Tibial artery (tissue), 4 donors: ENCODE results near the gene ADCK1.

Source experiments
- DNase-seq, 2 donors: peaks; one replicate each; pipeline ENCODE4 v3.0.0-alpha.2; 2019
- H3K27ac ChIP-seq, 2 donors: fragments of 200-600 bp; sonication (generic) in 1 of 2; 1 replicate in 1 of 2; 2 replicates in 1 of 2; pipeline ENCODE4 v1.5.1; 2018 to 2019; ENCODE audit warnings: mild to moderate bottlenecking in 1 of 2
- H3K27me3 ChIP-seq, 2 donors: fragments of 200-600 bp; sonication (generic) in 1 of 2; one replicate each; pipeline versions ENCODE4 v1.5.1 to v1.6.0; 2016 to 2019
- H3K36me3 ChIP-seq, 3 donors: fragments of 200-600 bp; sonication (generic) in 2 of 3; one replicate each; pipeline ENCODE4 v1.5.1; 2016 to 2019; ENCODE audit warnings: mild to moderate bottlenecking in 2 of 3
- H3K4me1 ChIP-seq, 4 donors: fragments of 200-600 bp; sonication (generic) in 2 of 4; 1 replicate in 3 of 4; 2 replicates in 1 of 4; pipeline ENCODE4 v1.5.1; 2016 to 2019
- H3K4me3 ChIP-seq, 2 donors: fragments of 200-600 bp; sonication (generic) in 1 of 2; 1 replicate in 1 of 2; 2 replicates in 1 of 2; pipeline ENCODE4 v1.5.1; 2018 to 2019; ENCODE audit warnings: mild to moderate bottlenecking in 2 of 2
- H3K9me3 ChIP-seq, 3 donors: fragments of 200-600 bp; sonication (generic) in 1 of 3; one replicate each; pipeline ENCODE4 v1.5.1; 2016 to 2019
- CTCF ChIP-seq, 2 experiments: fragments of 200-600 bp in 1 of 2; fragments of 450-650 bp in 1 of 2; IDR thresholded peaks; one replicate each; pipeline ENCODE4 v1.5.1; 2017 to 2019; ENCODE audit warnings: antibody characterized with exemption in 2 of 2, mild to moderate bottlenecking in 1 of 2, moderate library complexity in 1 of 2
- intact Hi-C: fragments of 100-400 bp; cut with DNase I; formaldehyde crosslinking; loops from one replicate; pipeline ENCODE4 v1.15.0; 2023; ENCODE audit warnings: low total_unique reads

ADCK1 gene

DNA sequence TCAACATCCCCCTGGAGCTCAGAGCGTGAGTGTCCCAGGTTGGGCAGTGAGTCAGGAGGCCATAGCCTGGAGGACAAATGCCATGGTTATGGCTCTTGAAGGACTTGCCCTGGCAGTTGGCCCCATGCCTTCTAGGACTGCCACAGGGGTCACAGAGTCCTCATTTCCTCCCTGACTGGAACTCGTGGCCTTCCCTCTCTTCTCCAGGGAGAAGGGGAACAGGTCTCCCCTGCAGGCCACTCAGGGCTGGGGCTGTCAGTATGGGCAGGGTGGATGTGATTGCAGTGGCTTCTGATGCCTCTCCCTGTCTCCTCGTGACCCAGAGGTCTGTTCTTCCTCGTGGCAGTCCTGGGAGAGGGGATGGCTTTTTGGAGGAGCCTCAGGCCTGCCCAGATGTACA lies 70.7 kb downstream of the ADCK1 start:
- Histone ChIP-seq H3K4me1 (no peaks in the 10 kb centered on the region), H3K4me3 (no peak overlapping the region), H3K27me3 (no peaks in the 10 kb centered on the region), H3K9me3 (no peaks in the 10 kb centered on the region), H3K27ac (no peak overlapping the region), H3K36me3 (peaks cover 0 to 13% (median 7%) of the 10 kb centered on the region in 3 donors)
- no peak for DNase-seq
- intact Hi-C loops, result no loop called here
- TF ChIP-seq CTCF (IDR thresholded peaks at IDR 0.05), result no peak

DNA sequence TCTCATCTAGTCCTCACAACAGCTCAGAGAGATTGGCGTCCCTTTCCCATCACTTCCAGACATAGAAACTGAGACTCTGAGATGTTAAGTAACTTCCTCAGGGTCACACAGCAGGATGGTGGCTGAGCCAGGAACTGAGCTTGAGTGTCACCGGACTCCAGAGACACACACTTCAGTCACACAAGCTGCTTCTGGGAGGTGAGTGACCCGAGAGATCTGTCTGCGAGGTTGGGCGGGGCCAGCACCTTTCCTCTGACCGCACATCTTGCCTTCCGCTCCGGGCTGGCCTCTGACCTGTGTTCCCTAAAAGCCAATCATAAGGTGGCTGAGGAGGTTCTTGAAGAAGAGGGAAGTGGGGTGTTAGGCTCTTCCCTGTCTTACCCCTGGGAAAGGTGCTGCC lies 72.2 kb downstream of the ADCK1 start:
- no peaks in the 10 kb centered on the region for H3K9me3 ChIP-seq
- TF ChIP-seq CTCF (IDR thresholded peaks at IDR 0.05), result no peak
- DNase-seq, result no peak
- H3K27ac ChIP-seq, result no peak overlapping the region
- intact Hi-C loops, result no loop called here
- H3K36me3 ChIP-seq, result peaks cover 0 to 16% (median 11%) of the 10 kb centered on the region in 3 donors
- no peak overlapping the region for H3K4me3 ChIP-seq
- H3K27me3 ChIP-seq, result no peaks in the 10 kb centered on the region
- no peaks in the 10 kb centered on the region for H3K4me1 ChIP-seq

- no peak for TF ChIP-seq CTCF (IDR thresholded peaks at IDR 0.05)
- Histone ChIP-seq H3K4me1 (no peaks in the 10 kb centered on the region), H3K9me3 (no peaks in the 10 kb centered on the region), H3K27ac (no peak overlapping the region), H3K36me3 (peaks cover 0 to 16% (median 11%) of the 10 kb centered on the region in 3 donors), H3K4me3 (no peak overlapping the region), H3K27me3 (no peaks in the 10 kb centered on the region)
- DNase-seq, result no peak
- intact Hi-C loops, result no loop called here
These were observed 73.1 kb downstream of the ADCK1 start for GRCh38 chr14:77872983-77873382.

DNA sequence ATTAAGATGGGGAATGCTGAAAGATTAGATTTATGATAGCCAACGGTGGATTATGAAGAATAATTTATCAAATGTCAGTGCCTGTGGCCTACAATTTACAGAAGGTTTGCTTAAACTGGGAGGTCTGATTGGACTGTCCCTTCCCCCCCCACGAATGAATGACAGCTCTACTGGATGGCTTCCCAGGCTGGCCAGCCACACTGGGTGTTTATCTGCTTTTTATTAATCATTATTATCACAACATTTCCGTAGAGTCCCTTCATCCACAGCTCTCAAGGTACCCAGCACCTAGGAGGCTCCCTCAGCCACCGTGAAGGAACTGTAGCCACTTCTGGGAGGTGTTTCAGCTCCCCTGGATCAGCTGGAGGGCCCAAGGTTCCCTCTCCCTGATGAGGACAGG lies 78.9 kb downstream of the ADCK1 start:
- Histone ChIP-seq H3K27ac (no peak overlapping the region), H3K36me3 (peaks cover 0 to 11% (median 5%) of the 10 kb centered on the region in 3 donors), H3K27me3 (no peaks in the 10 kb centered on the region), H3K4me3 (no peak overlapping the region), H3K9me3 (no peaks in the 10 kb centered on the region), H3K4me1 (peaks cover 0 to 4% (median 0%) of the 10 kb centered on the region in 4 donors)
- DNase-seq, result no peak
- TF ChIP-seq CTCF (IDR thresholded peaks at IDR 0.05), result no peak
- intact Hi-C loops, result no loop called here

DNA sequence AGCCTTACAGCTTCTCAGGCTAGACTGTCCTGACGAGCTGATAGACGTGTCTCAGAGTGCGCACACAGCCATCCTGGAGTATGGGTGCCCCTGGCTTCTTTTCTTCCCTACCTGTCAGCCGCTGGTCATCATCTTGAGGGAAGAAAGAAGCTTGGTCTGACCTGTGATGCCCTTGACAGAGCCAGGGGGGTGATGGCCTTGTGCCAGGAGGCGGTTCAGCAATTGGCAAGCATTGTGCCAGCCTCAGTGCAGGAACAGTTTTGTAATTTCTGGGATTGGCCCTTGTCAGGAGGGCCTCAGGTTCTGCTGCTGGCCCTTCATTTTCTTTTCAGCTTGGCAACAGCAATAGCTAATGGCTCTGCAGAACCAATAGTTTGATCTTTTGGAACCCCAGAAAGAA lies 80.1 kb downstream of the ADCK1 start:
- no peak for DNase-seq
- Histone ChIP-seq H3K9me3 (no peaks in the 10 kb centered on the region), H3K27ac (no peak overlapping the region), H3K4me1 (peaks cover 0 to 4% (median 0%) of the 10 kb centered on the region in 4 donors), H3K27me3 (no peaks in the 10 kb centered on the region), H3K36me3 (peaks cover 0 to 9% (median 5%) of the 10 kb centered on the region in 3 donors), H3K4me3 (no peak overlapping the region)
- intact Hi-C loops, result no loop called here
- TF ChIP-seq CTCF (IDR thresholded peaks at IDR 0.05), result no peak

DNA sequence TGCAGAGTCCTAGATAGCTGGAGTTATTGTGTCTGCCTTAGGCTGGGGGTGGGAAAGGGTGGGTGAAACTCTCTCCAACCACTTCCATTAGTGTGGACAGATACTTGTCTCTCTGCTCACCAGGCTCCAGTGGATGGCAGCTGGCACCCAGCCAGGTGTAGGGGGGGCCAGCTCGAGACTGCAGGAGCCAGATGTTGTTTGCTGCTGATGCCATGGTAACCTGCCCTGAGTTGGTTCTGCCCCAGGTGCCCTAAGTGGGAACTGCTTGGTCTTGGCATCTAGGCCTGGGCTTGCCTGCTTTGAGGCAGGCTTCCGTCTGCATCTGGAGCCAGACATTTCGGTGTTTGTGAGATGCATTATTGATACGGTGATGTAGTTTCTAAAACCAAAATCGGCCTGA lies 82.2 kb downstream of the ADCK1 start:
- TF ChIP-seq CTCF (IDR thresholded peaks at IDR 0.05), result no peak
- Histone ChIP-seq H3K27ac (no peak overlapping the region), H3K36me3 (peaks cover 0 to 3% (median 0%) of the 10 kb centered on the region in 3 donors), H3K4me1 (peaks cover 0 to 4% (median 0%) of the 10 kb centered on the region in 4 donors), H3K4me3 (no peak overlapping the region), H3K9me3 (no peaks in the 10 kb centered on the region), H3K27me3 (no peaks in the 10 kb centered on the region)
- no peak for DNase-seq
- intact Hi-C loops, result no loop called here
